Osteocyte (in vitro differentiated cells): Measurements from ENCODE around the gene ADGRG4. TPM values are rescaled to one million over a fixed set of nuclear protein-coding genes. Genes with fewer than 3 reads are reported as not detected.

ENCODE experiments used
- DNase-seq: peaks from one replicate; pipeline ENCODE4 v3.0.0; 2021; ENCODE audit warnings: mixed read lengths; ENCODE audit not compliant: unreplicated experiment; ENCODE audit errors: extremely low spot score
- H3K27ac Mint-ChIP-seq: one replicate; pipeline ENCODE4 v1.8.0; 2021; ENCODE audit warnings: mild to moderate bottlenecking, mixed read lengths; ENCODE audit not compliant: unreplicated experiment
- H3K27me3 Mint-ChIP-seq: one replicate; pipeline ENCODE4 v1.8.0; 2021; ENCODE audit warnings: mixed read lengths; ENCODE audit not compliant: unreplicated experiment
- H3K36me3 Mint-ChIP-seq: one replicate; pipeline ENCODE4 v1.8.0; 2021; ENCODE audit warnings: mixed read lengths; ENCODE audit not compliant: unreplicated experiment
- H3K4me1 Mint-ChIP-seq: one replicate; pipeline ENCODE4 v1.8.0; 2021; ENCODE audit warnings: mixed read lengths; ENCODE audit not compliant: unreplicated experiment
- H3K4me3 Mint-ChIP-seq: one replicate; pipeline ENCODE4 v1.8.0; 2021; ENCODE audit warnings: mild to moderate bottlenecking, moderate library complexity, mixed read lengths; ENCODE audit not compliant: unreplicated experiment
- H3K9me3 Mint-ChIP-seq: one replicate; pipeline ENCODE4 v1.8.0; 2021; ENCODE audit warnings: mixed read lengths; ENCODE audit not compliant: unreplicated experiment
- CTCF ChIP-seq: fragments of 200-600 bp; sonication (generic); IDR thresholded peaks from 2 replicates; pipeline ENCODE4 v1.5.0; 2021; ENCODE audit warnings: antibody characterized with exemption, mild to moderate bottlenecking, moderate library complexity
- total RNA-seq: library from RNA; stranded (reverse); gene quantifications from 2 replicates; pipeline ENCODE4 v1.2.1, GENCODE V29; 2021

Gene ADGRG4
- total RNA-seq, 1 donor from 2014 or later = 0.16 TPM

- peaks cover 15% of the 10 kb centered on the region for H3K9me3 Mint-ChIP-seq
- H3K4me1 Mint-ChIP-seq = no peaks in the 10 kb centered on the region
- H3K27me3 Mint-ChIP-seq = peaks cover 6% of the 10 kb centered on the region
- no peaks in the 10 kb centered on the region for H3K36me3 Mint-ChIP-seq
- H3K27ac Mint-ChIP-seq = no peak overlapping the region
- H3K4me3 Mint-ChIP-seq = no peak overlapping the region
- DNase-seq = no peak
- no peak for TF ChIP-seq CTCF
Observed at GRCh38 chrX:136344320-136344719, 43.6 kb downstream of the ADGRG4 start.

- H3K9me3 Mint-ChIP-seq = peaks cover 15% of the 10 kb centered on the region
- no peaks in the 10 kb centered on the region for H3K36me3 Mint-ChIP-seq
- TF ChIP-seq CTCF = no peak
- peaks cover 6% of the 10 kb centered on the region for H3K27me3 Mint-ChIP-seq
- no peak overlapping the region for H3K27ac Mint-ChIP-seq
- no peak for DNase-seq
- H3K4me1 Mint-ChIP-seq = no peaks in the 10 kb centered on the region
- H3K4me3 Mint-ChIP-seq = no peak overlapping the region
Observed at GRCh38 chrX:136346506-136346905, 45.7 kb downstream of the ADGRG4 start.

GRCh38 chrX:136347706-136348105 lies 46.9 kb downstream of the ADGRG4 start:
- no peak overlapping the region for H3K4me3 Mint-ChIP-seq
- DNase-seq = no peak
- no peaks in the 10 kb centered on the region for H3K4me1 Mint-ChIP-seq
- H3K36me3 Mint-ChIP-seq = no peaks in the 10 kb centered on the region
- H3K9me3 Mint-ChIP-seq = peaks cover 15% of the 10 kb centered on the region
- TF ChIP-seq CTCF = no peak
- no peak overlapping the region for H3K27ac Mint-ChIP-seq
- H3K27me3 Mint-ChIP-seq = peaks cover 6% of the 10 kb centered on the region

GRCh38 chrX:136353526-136354093 lies 52.8 kb downstream of the ADGRG4 start:
- H3K36me3 Mint-ChIP-seq = no peaks in the 10 kb centered on the region
- no peak overlapping the region for H3K27ac Mint-ChIP-seq
- DNase-seq = no peak
- H3K9me3 Mint-ChIP-seq = no peaks in the 10 kb centered on the region
- H3K4me1 Mint-ChIP-seq = no peaks in the 10 kb centered on the region
- TF ChIP-seq CTCF = no peak
- peaks cover 3% of the 10 kb centered on the region for H3K27me3 Mint-ChIP-seq
- no peak overlapping the region for H3K4me3 Mint-ChIP-seq

- no peaks in the 10 kb centered on the region for H3K4me1 Mint-ChIP-seq
Observed at GRCh38 chrX:136354201-136354600, 53.4 kb downstream of the ADGRG4 start.

More at GRCh38 chrX:136354201-136354600, 53.4 kb downstream of the ADGRG4 start:
- peaks cover 3% of the 10 kb centered on the region for H3K27me3 Mint-ChIP-seq
- no peak for TF ChIP-seq CTCF
- H3K27ac Mint-ChIP-seq = no peak overlapping the region
- H3K36me3 Mint-ChIP-seq = no peaks in the 10 kb centered on the region
- H3K9me3 Mint-ChIP-seq = no peaks in the 10 kb centered on the region
- no peak for DNase-seq
- no peak overlapping the region for H3K4me3 Mint-ChIP-seq
